ENCODE measurements around the gene SORCS1. TPM values are rescaled to one million over a fixed set of nuclear protein-coding genes. Genes with fewer than 3 reads are reported as not detected.

Gene SORCS1
- total and polyA plus RNA-seq, 2 of the 13 experiments (the other 11 are each of a cell fraction or from before 2014, with no cell fraction given) = not detected

GRCh38 chr10:106652279-106652678 is 512.2 kb downstream of the SORCS1 start:
- ChIA-PET POLR2A (no interaction called here), CTCF (ENCODE audit: low intra/inter-chr PET ratio, low total read pairs) (no interaction called here)
- Histone ChIP-seq H3K79me2 (ENCODE audit: insufficient read depth, low read length) (no peaks in the 10 kb centered on the region), H3K36me3 (replicated peaks in 1 of 2; ENCODE audit: control insufficient read depth in 1 of 2, insufficient read depth in 2 of 2, low read length in 2 of 2) (no peaks in the 10 kb centered on the region), H3K4me2 (ENCODE audit: low read depth, low read length) (no peak overlapping the region), H2AFZ (ENCODE audit: low read length) (no peak overlapping the region), H3K9me3 (ENCODE audit: low read length) (no peaks in the 10 kb centered on the region), H4K20me1 (ENCODE audit: insufficient read depth, low read length) (no peaks in the 10 kb centered on the region), H3K27ac (ENCODE audit: extremely low read length, insufficient read depth, low read length) (no peak overlapping the region), H3K4me3 (replicated peaks in 1 of 3; ENCODE audit: insufficient read depth in 1 of 3, low read depth in 2 of 3, low read length in 3 of 3) (no peak overlapping the region), H3K4me1 (ENCODE audit: insufficient read depth, low read length) (no peaks in the 10 kb centered on the region), H3K27me3 (ENCODE audit: control insufficient read depth in 1 of 2, insufficient read depth in 2 of 2, low read length in 2 of 2) (no peaks in the 10 kb centered on the region), H3K9ac (ENCODE audit: insufficient read depth, low read depth, low read length) (no peak overlapping the region)
- in situ Hi-C loops (cut with HindIII; ENCODE audit: extremely low pct_ligation_motif_present, low pct_unique_long_range_greater_than_20kb) = no loop called here
- BruUV-seq (replicated peaks) = no TSS peak
- no peak for ATAC-seq
- intact Hi-C loops (cut with micrococcal nuclease; ENCODE audit: unreplicated experiment) = no loop called here
- DNase-seq (ENCODE audit: low spot score) = no peak
- 8% methylated on average over 7 of the region's 9 CpGs for WGBS (ENCODE audit: low lambda C conversion rate)
- FAIRE-seq = no peak
- TF ChIP-seq ZNF598 (CRISPR knock-in tag; IDR thresholded peaks at IDR 0.05; ENCODE audit: borderline replicate concordance) = no peak
- no peak for TF ChIP-seq AGO1 (IDR thresholded peaks at IDR 0.05; ENCODE audit: low read depth, low read length, poor library complexity, severe bottlenecking)
- no peak for TF ChIP-seq NR0B2 (CRISPR knock-in tag; IDR thresholded peaks at IDR 0.05)
- no peak for TF ChIP-seq ZFX (CRISPR knock-in tag; IDR thresholded peaks at IDR 0.05; ENCODE audit: low read depth)
- no peak for TF ChIP-seq ZNF143 (CRISPR knock-in tag; IDR thresholded peaks at IDR 0.05)

GRCh38 chr10:106648534-106649481 is 515.7 kb downstream of the SORCS1 start:
- intact Hi-C loops (cut with micrococcal nuclease; ENCODE audit: unreplicated experiment) (no loop called here), in situ Hi-C loops (cut with HindIII; ENCODE audit: extremely low pct_ligation_motif_present, low pct_unique_long_range_greater_than_20kb) (no loop called here)
- no peak for DNase-seq (ENCODE audit: low spot score)
- no peak overlapping the region for H3K27ac ChIP-seq (ENCODE audit: extremely low read length, insufficient read depth, low read length)
- 15% methylated on average over 8 of the region's 14 CpGs for WGBS (ENCODE audit: low lambda C conversion rate)
- H3K4me1 ChIP-seq (ENCODE audit: insufficient read depth, low read length) = no peaks in the 10 kb centered on the region
- H3K36me3 ChIP-seq (replicated peaks in 1 of 2; ENCODE audit: control insufficient read depth in 1 of 2, insufficient read depth in 2 of 2, low read length in 2 of 2) = no peaks in the 10 kb centered on the region
- FAIRE-seq = no peak
- CTCF ChIA-PET (ENCODE audit: low intra/inter-chr PET ratio, low total read pairs) = no interaction called here
- no peak for ATAC-seq
- no peak overlapping the region for H2AFZ ChIP-seq (ENCODE audit: low read length)
- H3K9me3 ChIP-seq (ENCODE audit: low read length) = no peaks in the 10 kb centered on the region
- H3K4me3 ChIP-seq (replicated peaks in 1 of 3; ENCODE audit: insufficient read depth in 1 of 3, low read depth in 2 of 3, low read length in 3 of 3) = no peak overlapping the region
- TF ChIP-seq KLF16 (CRISPR knock-in tag; IDR thresholded peaks at IDR 0.05) (no peak), THAP8 (CRISPR knock-in tag; IDR thresholded peaks at IDR 0.05; ENCODE audit: borderline replicate concordance) (no peak), ZNF530 (CRISPR knock-in tag; IDR thresholded peaks at IDR 0.05; ENCODE audit: low read depth) (no peak), TBL1XR1 (IDR thresholded peaks at IDR 0.05; ENCODE audit: borderline replicate concordance, low read length, partially characterized antibody) (no peak), HINFP (CRISPR knock-in tag; IDR thresholded peaks at IDR 0.05; ENCODE audit: low read depth) (no peak), PHF5A (CRISPR knock-in tag; IDR thresholded peaks at IDR 0.05; ENCODE audit: low read depth, unreplicated experiment) (no peak), ZNF3 (CRISPR knock-in tag; IDR thresholded peaks at IDR 0.05) (no peak)
- no peaks in the 10 kb centered on the region for H3K79me2 ChIP-seq (ENCODE audit: insufficient read depth, low read length)
- POLR2A ChIA-PET = no interaction called here
- H4K20me1 ChIP-seq (ENCODE audit: insufficient read depth, low read length) = no peaks in the 10 kb centered on the region
- no peaks in the 10 kb centered on the region for H3K27me3 ChIP-seq (ENCODE audit: control insufficient read depth in 1 of 2, insufficient read depth in 2 of 2, low read length in 2 of 2)
- H3K9ac ChIP-seq (ENCODE audit: insufficient read depth, low read depth, low read length) = no peak overlapping the region
- H3K4me2 ChIP-seq (ENCODE audit: low read depth, low read length) = no peak overlapping the region
- no TSS peak for BruUV-seq (replicated peaks)

All from HepG2 (cell line).